Stimulated activated CD4-positive, alpha-beta T cell treated with anti-CD3 and anti-CD28 coated beads, Interleukin-12 subunit alpha, Interleukin-12 subunit beta, amount 100 ng/mL, for 48 hours (primary cell): ENCODE results near the gene PDSS2.
"Not testable (repeated sequence)": the region's sequence is repeated elsewhere in the genome, so short reads cannot be mapped to it uniquely, and the experiment has no call there.

Experiments
- DNase-seq, 3 donors: peaks; one replicate each; pipeline ENCODE4 v3.0.0-alpha.2; 2020; ENCODE audit warnings: low read depth in 2 of 3, low spot score in 1 of 3

The PDSS2 gene

GRCh38 chr6:107475826-107476225 lies 16.5 kb upstream of the PDSS2 start:
- DNase-seq = not testable (repeated sequence)

- DNase-seq = not testable (repeated sequence)
Measured at GRCh38 chr6:107475360-107475759, 16.0 kb upstream of the PDSS2 start.

GRCh38 chr6:107473660-107474059 lies 14.3 kb upstream of the PDSS2 start:
- DNase-seq = no peak

- no peak for DNase-seq
Measured at GRCh38 chr6:107470364-107470763, 11.0 kb upstream of the PDSS2 start.

- DNase-seq = no peak
Measured at GRCh38 chr6:107466062-107466461, 6.7 kb upstream of the PDSS2 start.

- no peak for DNase-seq
Measured at GRCh38 chr6:107460083-107460631, 793 bp upstream of the PDSS2 start.

GRCh38 chr6:107458672-107459282 lies 587 bp downstream of the PDSS2 start:
- DNase-seq = peak in 1 of 3 donors; percentile 1

GRCh38 chr6:107448776-107449175 lies 10.6 kb downstream of the PDSS2 start:
- no peak for DNase-seq

GRCh38 chr6:107447663-107448216 lies 11.6 kb downstream of the PDSS2 start:
- no peak for DNase-seq

- no peak for DNase-seq
Measured at GRCh38 chr6:107444277-107444676, 15.1 kb downstream of the PDSS2 start.

- DNase-seq = no peak
Measured at GRCh38 chr6:107443608-107444267, 15.6 kb downstream of the PDSS2 start.

- no peak for DNase-seq
Measured at GRCh38 chr6:107442938-107443607, 16.3 kb downstream of the PDSS2 start.

GRCh38 chr6:107441682-107442081 lies 17.7 kb downstream of the PDSS2 start:
- no peak for DNase-seq

- DNase-seq = no peak
Measured at GRCh38 chr6:107440936-107441335, 18.4 kb downstream of the PDSS2 start.

- no peak for DNase-seq
Measured at GRCh38 chr6:107439406-107439805, 20.0 kb downstream of the PDSS2 start.

- DNase-seq = no peak
Measured at GRCh38 chr6:107437691-107438090, 21.7 kb downstream of the PDSS2 start.

- DNase-seq = no peak
Measured at GRCh38 chr6:107436881-107437280, 22.5 kb downstream of the PDSS2 start.

- no peak for DNase-seq
Measured at GRCh38 chr6:107435798-107436197, 23.6 kb downstream of the PDSS2 start.

- no peak for DNase-seq
Measured at GRCh38 chr6:107434812-107435211, 24.6 kb downstream of the PDSS2 start.

- DNase-seq = not testable (repeated sequence)
Measured at GRCh38 chr6:107425951-107426350, 33.4 kb downstream of the PDSS2 start.

- DNase-seq = no peak
Measured at GRCh38 chr6:107423474-107423990, 35.8 kb downstream of the PDSS2 start.
